ENCODE measurements around the gene VDAC1.

DNA sequence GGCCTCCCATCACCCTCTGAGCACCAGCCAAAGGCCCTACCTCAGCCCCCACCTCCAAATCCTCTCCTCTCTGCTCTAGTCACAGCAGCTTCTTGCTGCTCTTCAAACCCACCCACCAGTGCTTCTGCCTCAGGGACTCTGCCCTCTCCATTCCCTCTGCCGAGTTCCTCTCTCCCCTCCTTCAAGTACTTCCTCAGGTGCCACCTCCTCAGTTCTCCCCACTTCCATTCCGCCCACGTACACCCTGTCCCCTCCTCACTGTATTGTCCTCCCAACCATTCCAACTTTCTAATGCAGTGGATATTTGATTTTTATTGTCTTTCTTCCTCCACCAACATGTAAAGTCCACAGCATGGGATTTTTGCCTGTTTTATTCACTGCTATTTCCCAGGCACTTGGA lies 79.5 kb downstream of the VDAC1 start:
- TF ChIP-seq, protein P1, sequence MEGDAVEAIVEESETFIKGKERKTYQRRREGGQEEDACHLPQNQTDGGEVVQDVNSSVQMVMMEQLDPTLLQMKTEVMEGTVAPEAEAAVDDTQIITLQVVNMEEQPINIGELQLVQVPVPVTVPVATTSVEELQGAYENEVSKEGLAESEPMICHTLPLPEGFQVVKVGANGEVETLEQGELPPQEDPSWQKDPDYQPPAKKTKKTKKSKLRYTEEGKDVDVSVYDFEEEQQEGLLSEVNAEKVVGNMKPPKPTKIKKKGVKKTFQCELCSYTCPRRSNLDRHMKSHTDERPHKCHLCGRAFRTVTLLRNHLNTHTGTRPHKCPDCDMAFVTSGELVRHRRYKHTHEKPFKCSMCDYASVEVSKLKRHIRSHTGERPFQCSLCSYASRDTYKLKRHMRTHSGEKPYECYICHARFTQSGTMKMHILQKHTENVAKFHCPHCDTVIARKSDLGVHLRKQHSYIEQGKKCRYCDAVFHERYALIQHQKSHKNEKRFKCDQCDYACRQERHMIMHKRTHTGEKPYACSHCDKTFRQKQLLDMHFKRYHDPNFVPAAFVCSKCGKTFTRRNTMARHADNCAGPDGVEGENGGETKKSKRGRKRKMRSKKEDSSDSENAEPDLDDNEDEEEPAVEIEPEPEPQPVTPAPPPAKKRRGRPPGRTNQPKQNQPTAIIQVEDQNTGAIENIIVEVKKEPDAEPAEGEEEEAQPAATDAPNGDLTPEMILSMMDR (conservative IDR thresholded peaks at IDR 0.05 in 1 of 2, IDR thresholded peaks at IDR 0.05 in 1 of 2; ENCODE audit: extremely low read depth in 1 of 2, insufficient read depth in 1 of 2, low read depth in 1 of 2, low read length in 2 of 2), result no peak
- TF ChIP-seq EZH2 (IDR thresholded peaks at IDR 0.05; ENCODE audit: borderline replicate concordance, low read length), result no peak

Data from mammary epithelial cell (primary cell).